GM19099 (cell line): Measurements from ENCODE around the gene UGT1A4.

Experiments used
- POLR2A ChIP-seq: IDR thresholded peaks from 3 replicates; pipeline ENCODE4 v1.6.1; 2011; ENCODE audit warnings: low read depth; ENCODE audit not compliant: insufficient read length; ENCODE audit errors: extremely low read depth

Gene UGT1A4

GRCh38 chr2:233718552-233718951 is at the start of gene UGT1A4:
TSS of gene UGT1A4 (plus strand) at chr2:233718736. CDS start at chr2:233718821, 85 bp downstream.
- TF ChIP-seq POLR2A = no peak

DNA sequence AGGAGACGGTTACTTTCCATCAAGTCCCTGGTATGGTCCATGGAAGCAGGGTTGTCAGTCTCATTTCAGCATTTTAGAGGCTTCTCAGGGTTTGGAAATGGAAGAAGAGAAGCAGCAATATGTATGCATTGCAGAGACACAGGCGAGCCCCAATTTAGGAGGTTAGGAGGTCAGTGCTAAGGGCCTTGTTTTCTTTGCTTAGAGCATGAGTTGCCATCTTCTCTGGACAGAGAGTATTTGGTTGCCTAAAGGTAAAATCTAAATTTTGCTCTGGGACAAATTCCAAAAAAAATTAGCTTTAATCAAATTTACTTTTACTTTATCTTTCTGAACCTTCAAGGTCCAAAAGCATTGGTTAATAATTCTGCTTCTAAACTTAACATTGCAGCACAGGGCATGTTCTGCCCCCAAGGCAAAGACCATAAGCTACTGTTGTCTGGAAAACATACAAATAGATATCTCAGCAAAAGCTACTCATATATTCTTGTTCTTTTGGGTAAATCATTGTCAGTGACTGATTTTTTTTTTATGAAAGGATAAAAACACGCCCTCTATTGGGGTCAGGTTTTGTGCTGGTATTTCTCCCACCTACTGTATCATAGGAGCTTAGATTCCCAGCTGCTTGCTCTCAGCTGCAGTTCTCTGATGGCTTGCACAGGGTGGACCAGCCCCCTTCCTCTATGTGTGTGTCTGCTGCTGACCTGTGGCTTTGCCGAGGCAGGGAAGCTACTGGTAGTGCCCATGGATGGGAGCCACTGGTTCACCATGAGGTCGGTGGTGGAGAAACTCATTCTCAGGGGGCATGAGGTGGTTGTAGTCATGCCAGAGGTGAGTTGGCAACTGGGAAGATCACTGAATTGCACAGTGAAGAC is 47.0 kb upstream of the UGT1A4 start, which contains the start of gene UGT1A9:
UGT1A9 (plus strand) TSS at position 609 of the 872 bp plus-strand sequence; CDS start at position 646, 37 bp downstream.
- TF ChIP-seq POLR2A = no peak

DNA sequence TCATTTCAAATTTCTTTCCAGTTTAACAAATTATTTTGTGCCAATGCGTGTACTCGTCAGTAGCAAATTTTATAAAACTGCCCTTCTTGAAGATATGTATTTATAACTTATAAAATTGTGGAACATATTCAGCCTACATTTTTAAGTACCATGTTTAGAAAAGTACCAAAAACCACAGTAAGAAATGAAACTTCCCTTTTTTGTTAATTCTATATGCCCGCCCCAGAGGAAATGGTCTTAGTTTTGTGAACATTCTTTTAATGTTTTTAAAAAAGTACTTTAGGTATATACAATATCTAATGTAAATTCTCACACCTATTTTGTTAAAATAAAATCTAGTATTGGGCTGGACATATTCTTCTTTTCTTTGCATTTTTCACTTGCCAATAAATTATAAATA is 45.6 kb upstream of the UGT1A4 start:
- TF ChIP-seq POLR2A = no peak

- TF ChIP-seq POLR2A = no peak
These were observed 44.6 kb upstream of the UGT1A4 start for GRCh38 chr2:233673896-233674295.

DNA sequence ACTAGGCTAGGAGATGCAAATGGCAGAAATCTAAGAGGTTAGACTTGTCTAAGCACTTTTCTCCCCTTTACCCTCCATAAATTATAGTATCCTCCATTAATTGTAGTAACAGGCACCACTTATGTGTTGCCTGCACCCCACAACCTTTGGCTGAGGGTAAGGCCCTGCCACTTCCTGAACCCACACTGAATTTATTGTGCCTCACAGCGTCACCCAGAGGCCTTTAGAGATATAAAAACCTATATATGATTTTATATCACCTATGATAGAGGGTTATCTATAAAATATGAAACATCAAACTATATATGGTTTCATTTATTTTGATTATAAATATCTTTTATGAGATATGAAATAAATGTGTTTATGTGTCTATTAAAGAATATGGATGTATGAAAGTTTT is 44.2 kb upstream of the UGT1A4 start:
- TF ChIP-seq POLR2A = no peak

DNA sequence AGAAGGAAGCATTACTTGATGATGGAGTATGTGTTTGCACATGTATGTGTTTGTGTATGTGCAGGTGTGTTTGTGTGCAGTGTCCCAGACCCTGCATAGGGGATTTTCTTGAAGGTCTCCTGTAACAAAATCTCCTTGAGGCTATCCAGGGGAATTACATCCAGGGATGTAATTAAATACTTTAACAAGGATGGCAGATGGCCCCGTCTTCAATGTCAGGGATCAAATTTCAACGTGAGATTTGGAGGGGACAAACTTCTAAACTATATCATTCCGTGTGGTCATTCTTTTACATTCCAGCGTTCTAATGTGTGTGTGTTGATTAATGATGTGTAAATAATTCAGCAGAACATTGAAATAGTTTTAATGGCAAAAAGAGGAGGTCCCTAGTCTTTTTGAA is 43.5 kb upstream of the UGT1A4 start:
- TF ChIP-seq POLR2A = no peak

DNA sequence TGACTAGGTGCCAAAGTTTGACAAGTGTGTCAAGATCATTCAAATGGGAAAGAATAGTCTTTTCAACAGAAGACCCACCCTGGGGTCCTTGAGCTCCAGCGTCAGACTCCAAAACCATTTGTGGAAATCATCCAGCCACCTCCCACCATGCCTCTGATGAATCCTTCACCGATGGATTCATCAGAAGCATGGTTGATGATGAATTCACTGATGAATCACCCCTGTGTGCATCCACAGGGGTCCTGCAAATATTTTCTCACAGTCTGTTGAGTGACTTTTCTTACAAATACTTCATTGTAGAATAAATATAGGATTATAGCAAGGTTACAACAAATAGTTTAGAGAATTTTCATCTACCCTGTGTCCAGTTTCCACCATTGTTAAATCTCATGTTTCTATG is 42.5 kb upstream of the UGT1A4 start:
- TF ChIP-seq POLR2A = no peak

DNA sequence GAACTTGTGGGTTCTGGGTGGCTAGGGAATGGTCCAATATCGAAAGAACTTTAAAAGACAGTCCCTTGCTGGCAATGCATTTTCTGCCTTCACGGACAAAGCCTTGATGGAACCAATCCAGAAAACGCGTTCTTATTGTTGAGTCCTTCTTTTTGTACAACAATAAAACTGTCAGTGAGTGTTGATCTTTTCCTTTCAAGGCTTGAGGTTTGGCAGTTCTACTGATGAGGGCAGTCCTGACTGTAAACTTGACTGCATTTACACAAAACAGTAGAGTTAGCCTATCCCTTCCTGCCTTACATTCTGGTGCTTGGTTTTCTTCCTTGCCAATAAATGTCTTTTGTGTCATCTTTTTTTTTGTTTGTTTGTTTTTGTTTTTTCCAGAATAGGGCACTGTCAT is 39.3 kb upstream of the UGT1A4 start:
- TF ChIP-seq POLR2A = no peak

- no peak for TF ChIP-seq POLR2A
These were observed 38.0 kb upstream of the UGT1A4 start for GRCh38 chr2:233680361-233681045.

GRCh38 chr2:233681521-233682099 is 36.9 kb upstream of the UGT1A4 start, which contains the start of gene UGT1A7:
TSS of gene UGT1A7 (plus strand) at chr2:233681901. CDS start at chr2:233681938, 37 bp downstream.
- no peak for TF ChIP-seq POLR2A

DNA sequence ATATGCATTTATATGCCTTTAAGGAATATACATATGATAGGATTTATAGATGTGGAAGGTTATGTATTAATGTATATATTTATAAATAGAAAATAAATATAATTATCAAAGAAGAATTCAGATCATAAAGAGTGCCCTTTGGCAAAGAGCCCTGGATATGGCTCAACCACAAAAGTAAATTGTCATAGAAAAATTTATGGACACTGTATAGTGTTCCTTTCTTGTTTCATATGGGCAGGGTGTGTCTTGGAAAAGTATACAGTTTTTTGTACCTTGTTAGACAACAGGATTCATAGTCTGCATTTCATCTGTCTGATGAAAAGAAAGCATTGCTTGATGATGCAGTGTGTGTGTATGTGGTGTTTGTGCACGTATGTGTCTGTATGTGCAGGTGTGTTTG is 33.9 kb upstream of the UGT1A4 start:
- TF ChIP-seq POLR2A = no peak

- no peak for TF ChIP-seq POLR2A
These were observed 31.6 kb upstream of the UGT1A4 start for GRCh38 chr2:233686928-233687327.

- no peak for TF ChIP-seq POLR2A
These were observed 30.2 kb upstream of the UGT1A4 start for GRCh38 chr2:233688341-233688740.

DNA sequence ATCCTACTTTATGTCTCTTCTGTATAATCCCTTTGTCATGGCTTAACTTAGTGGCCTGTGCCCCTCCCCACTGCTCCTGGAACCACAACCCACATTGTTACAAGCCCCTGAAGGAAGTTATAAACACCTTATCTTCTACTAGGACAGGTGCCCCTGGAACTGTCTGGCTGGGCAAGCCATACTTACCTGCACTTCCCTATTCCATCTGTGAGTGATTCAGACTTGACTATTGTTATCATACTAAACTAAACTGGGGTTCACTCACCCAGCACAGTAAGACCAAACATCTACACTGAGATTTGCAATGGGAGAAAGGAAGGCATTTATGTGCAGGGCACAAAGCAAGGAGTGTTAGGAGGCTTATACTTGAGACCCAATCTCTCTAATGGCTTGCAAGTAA is 29.5 kb upstream of the UGT1A4 start:
- TF ChIP-seq POLR2A = no peak

GRCh38 chr2:233689501-233689900 is 29.0 kb upstream of the UGT1A4 start:
- no peak for TF ChIP-seq POLR2A

DNA sequence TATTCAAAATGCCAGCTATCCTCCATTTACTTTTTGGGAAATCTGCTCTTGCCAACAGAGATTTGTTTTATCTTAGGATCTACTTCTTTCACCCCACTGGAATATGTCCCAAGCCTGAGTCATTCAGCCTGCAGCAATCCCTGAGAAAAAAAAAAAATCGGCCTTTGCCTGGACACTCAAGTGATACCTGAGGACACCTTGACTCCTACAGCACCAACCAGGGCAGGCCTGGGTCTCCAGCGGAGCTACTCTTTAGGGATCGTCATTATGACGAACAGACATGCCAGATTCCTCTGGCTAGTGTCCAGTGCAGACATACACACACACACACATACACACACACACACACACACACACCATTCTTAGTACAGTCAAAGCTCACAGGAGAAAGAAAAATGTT is 28.1 kb upstream of the UGT1A4 start:
- TF ChIP-seq POLR2A = no peak
